B cell (primary cell): Measurements from ENCODE around the gene TMEM94. TPM values are rescaled to one million over a fixed set of nuclear protein-coding genes. Genes with fewer than 3 reads are reported as not detected.

Experiments
- ATAC-seq: fragments of 200-7000 bp; cut with Tn5 transposase; one replicate; pipeline ENCODE4 v1.10.0; 2021; ENCODE audit warnings: low read depth, mild to moderate bottlenecking, moderate number of reproducible peaks, moderate library complexity
- CTCF ChIA-PET: fragments of 350-600 bp; sonication (Branson Sonifier 250); formaldehyde crosslinking; loops from one replicate; lab custom pipeline; 2021; ENCODE audit warnings: antibody characterized with exemption, inconsistent platforms; lab: Charles Lee
- POLR2A ChIA-PET: fragments of 350-600 bp; sonication (Branson Sonifier 250); formaldehyde crosslinking; loops from one replicate; lab custom pipeline; 2021; ENCODE audit warnings: antibody characterized with exemption; lab: Charles Lee
- DNase-seq: peaks from one replicate; pipeline ENCODE4 v3.0.0; 2013
- H2AFZ ChIP-seq: 2 replicates; pipeline ENCODE4 v1.6.1; 2012; ENCODE audit warnings: mild to moderate bottlenecking, low read depth, low read length; ENCODE audit not compliant: insufficient read depth, poor library complexity, severe bottlenecking
- H3K27ac ChIP-seq, 2 donors: 1 replicate in 1 of 2; 2 replicates in 1 of 2; pipeline ENCODE4 v1.5.1; 2012 to 2013; ENCODE audit warnings: low read length in 2 of 2, mild to moderate bottlenecking in 2 of 2, moderate library complexity in 1 of 2
- H3K27me3 ChIP-seq, 4 experiments: fragments of 200-600 bp in 1 of 4; sonication (generic) in 1 of 4; replicated peaks in 1 of 4; 1 replicate in 2 of 4; 2 replicates in 2 of 4; pipeline versions ENCODE4 v1.6.1 to v1.7.0; 2013 to 2016; ENCODE audit warnings: low read length in 3 of 4, mild to moderate bottlenecking in 2 of 4, mixed read lengths in 1 of 4, moderate library complexity in 1 of 4; ENCODE audit not compliant: insufficient read depth in 4 of 4, control insufficient read depth in 3 of 4; ENCODE audit errors: control extremely low read depth in 1 of 4
- H3K36me3 ChIP-seq, 2 experiments: replicated peaks in 1 of 2; 1 replicate in 1 of 2; 2 replicates in 1 of 2; pipeline versions ENCODE4 v1.6.1 to v1.7.1; 2013; ENCODE audit warnings: low read length in 1 of 2; ENCODE audit not compliant: insufficient read depth in 2 of 2, control insufficient read depth in 1 of 2; ENCODE audit errors: control extremely low read depth in 1 of 2, extremely low read depth in 1 of 2
- H3K4me1 ChIP-seq, 2 donors: fragments of 200-600 bp in 1 of 2; sonication (generic) in 1 of 2; 1 replicate in 1 of 2; 2 replicates in 1 of 2; pipeline versions ENCODE4 v1.5.1 to v1.6.1; 2013 to 2017; ENCODE audit warnings: low read length in 2 of 2; ENCODE audit not compliant: control insufficient read depth in 2 of 2, insufficient read depth in 2 of 2
- H3K4me2 ChIP-seq: replicated peaks from 2 replicates; pipeline ENCODE3; 2012; ENCODE audit warnings: mild to moderate bottlenecking, low read depth, low read length; ENCODE audit not compliant: poor library complexity, severe bottlenecking
- H3K4me3 ChIP-seq, 5 experiments: fragments of 200-600 bp in 1 of 5; sonication (generic) in 1 of 5; 1 replicate in 3 of 5; 2 replicates in 2 of 5; pipeline versions ENCODE4 v1.5.1 to v1.7.0; 2011 to 2016; ENCODE audit warnings: low read length in 4 of 5, mild to moderate bottlenecking in 4 of 5, low read depth in 2 of 5, control low read depth in 1 of 5, moderate library complexity in 1 of 5; ENCODE audit not compliant: insufficient read depth in 1 of 5; ENCODE audit errors: control extremely low read depth in 1 of 5, extremely low read depth in 1 of 5
- H3K79me2 ChIP-seq: fragments of 200-600 bp; sonication (generic); one replicate; pipeline ENCODE4 v1.6.0; 2016; ENCODE audit warnings: low read length; ENCODE audit not compliant: control insufficient read depth, insufficient read depth
- H3K9ac ChIP-seq: fragments of 200-600 bp; sonication (generic); 2 replicates; pipeline ENCODE4 v1.6.1; 2017; ENCODE audit warnings: mild to moderate bottlenecking, low read length, moderate library complexity
- H3K9me3 ChIP-seq, 3 donors: one replicate each; pipeline versions ENCODE4 v1.6.1 to v1.7.1; 2013; ENCODE audit warnings: low read length in 2 of 3; ENCODE audit not compliant: control insufficient read depth in 2 of 3, insufficient read depth in 1 of 3; ENCODE audit errors: control extremely low read depth in 1 of 3
- H4K20me1 ChIP-seq: 2 replicates; pipeline ENCODE4 v1.6.0; 2012; ENCODE audit warnings: mild to moderate bottlenecking, low read length; ENCODE audit not compliant: insufficient read depth, control insufficient read depth, poor library complexity, severe bottlenecking
- H3K27ac Mint-ChIP-seq: one replicate; pipeline ENCODE4 v1.8.0; 2021; ENCODE audit warnings: mixed read lengths
- H3K27me3 Mint-ChIP-seq: one replicate; pipeline ENCODE4 v1.8.0; 2021; ENCODE audit warnings: mixed read lengths
- H3K4me1 Mint-ChIP-seq: one replicate; pipeline ENCODE4 v1.8.0; 2021; ENCODE audit warnings: mixed read lengths
- H3K4me3 Mint-ChIP-seq: one replicate; pipeline ENCODE4 v1.8.0; 2021; ENCODE audit warnings: mixed read lengths
- H3K9me3 Mint-ChIP-seq: one replicate; pipeline ENCODE4 v1.8.0; 2022; ENCODE audit warnings: mixed read lengths; ENCODE audit not compliant: insufficient read depth
- CTCF ChIP-seq: fragments of 200-600 bp; IDR thresholded peaks from one replicate; pipeline ENCODE4 v1.8.0; 2022; ENCODE audit warnings: antibody characterized with exemption, mild to moderate bottlenecking
- EZH2 ChIP-seq: IDR thresholded peaks from 2 replicates; pipeline ENCODE4 v1.6.1; 2012; ENCODE audit warnings: borderline replicate concordance, low read depth, mild to moderate bottlenecking, moderate library complexity, low read length; ENCODE audit not compliant: insufficient read depth, poor library complexity, severe bottlenecking
- WGBS: methylation state at CpG from one replicate; pipeline ENCODE4 v1.1.5; 2013; ENCODE audit warnings: missing lambda C conversion rate; ENCODE audit not compliant: insufficient coverage; 5-methylcytosine and 5-hydroxymethylcytosine counted together
- intact Hi-C: fragments of 100-400 bp; cut with micrococcal nuclease; formaldehyde crosslinking; loops from one replicate; pipeline ENCODE4 v1.10.0; 2022
- polyA plus RNA-seq: library from polyadenylated mRNA; depleted of rRNA; stranded (reverse); fragments of >200 nt; gene quantifications from 2 replicates; pipeline ENCODE4 v1.2.3, GENCODE V29; 2012
- total RNA-seq, 2 donors: library from RNA; stranded (reverse); fragments of 120-200 nt in 1 of 2; gene quantifications; 1 replicate in 1 of 2; 2 replicates in 1 of 2; pipeline versions ENCODE4 v1.2.3 to v1.2.4, GENCODE V29; 2013 to 2022

TMEM94 gene
- total and polyA plus RNA-seq, 2 donors (not counting 1 experiment from before 2014, with no cell fraction given) = 139 to 158 TPM

GRCh38 chr17:75521290-75521689 is 64.9 kb downstream of the TMEM94 start:
- intact Hi-C loops = no loop called here
- 94% methylated on average over 7 of the region's 8 CpGs for WGBS

More at GRCh38 chr17:75521290-75521689, 64.9 kb downstream of the TMEM94 start:
- Histone ChIP-seq H3K27ac (no peak overlapping the region), H3K79me2 (peaks cover 19% of the 10 kb centered on the region), H3K4me3 (no peak overlapping the region), H3K36me3 (no peaks in the 10 kb centered on the region), H4K20me1 (peaks cover 11% of the 10 kb centered on the region), H3K9ac (no peak overlapping the region), H3K4me2 (no peak overlapping the region), H3K4me1 (peaks cover 29 to 36% of the 10 kb centered on the region in 2 donors), H3K27me3 (peaks cover 0 to 2% (median 0%) of the 10 kb centered on the region in 4 experiments), H2AFZ (no peak overlapping the region), H3K9me3 (no peaks in the 10 kb centered on the region)
- Mint-ChIP-seq H3K27ac (no peak overlapping the region), H3K27me3 (no peaks in the 10 kb centered on the region), H3K9me3 (no peaks in the 10 kb centered on the region), H3K4me3 (no peak overlapping the region), H3K4me1 (peaks cover 24% of the 10 kb centered on the region)
- DNase-seq (no peak), ATAC-seq (no peak)
- POLR2A ChIA-PET = interaction anchor here (0.6 kb wide), 1 partner anchor 411 kb away, joined by 3 read pairs; no protein-coding TSS in a partner anchor
- TF ChIP-seq CTCF = no peak
- no peak for TF ChIP-seq EZH2
- CTCF ChIA-PET = no interaction called here
